Measurements from ENCODE around the gene ERBB4.

DNA sequence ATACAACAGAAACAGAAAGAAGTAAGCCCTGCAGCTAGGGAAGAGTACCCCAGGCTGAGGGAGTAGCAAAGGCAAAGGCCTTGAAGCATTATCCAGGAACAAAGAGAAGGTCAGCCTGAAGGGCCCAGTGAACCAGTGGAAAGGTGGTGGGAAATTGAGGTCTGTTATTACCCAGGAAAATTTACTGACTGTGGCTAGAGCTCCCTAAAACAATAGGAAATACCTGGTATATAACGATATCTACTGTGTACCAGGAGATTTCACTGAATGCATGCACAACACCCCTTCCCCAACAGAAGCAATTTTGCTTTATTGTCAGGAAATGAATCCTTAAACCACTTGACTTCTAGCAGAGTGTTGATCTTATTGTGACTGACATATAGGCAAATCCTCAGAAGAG lies 365.3 kb downstream of the ERBB4 start:
- TF ChIP-seq, protein P1, sequence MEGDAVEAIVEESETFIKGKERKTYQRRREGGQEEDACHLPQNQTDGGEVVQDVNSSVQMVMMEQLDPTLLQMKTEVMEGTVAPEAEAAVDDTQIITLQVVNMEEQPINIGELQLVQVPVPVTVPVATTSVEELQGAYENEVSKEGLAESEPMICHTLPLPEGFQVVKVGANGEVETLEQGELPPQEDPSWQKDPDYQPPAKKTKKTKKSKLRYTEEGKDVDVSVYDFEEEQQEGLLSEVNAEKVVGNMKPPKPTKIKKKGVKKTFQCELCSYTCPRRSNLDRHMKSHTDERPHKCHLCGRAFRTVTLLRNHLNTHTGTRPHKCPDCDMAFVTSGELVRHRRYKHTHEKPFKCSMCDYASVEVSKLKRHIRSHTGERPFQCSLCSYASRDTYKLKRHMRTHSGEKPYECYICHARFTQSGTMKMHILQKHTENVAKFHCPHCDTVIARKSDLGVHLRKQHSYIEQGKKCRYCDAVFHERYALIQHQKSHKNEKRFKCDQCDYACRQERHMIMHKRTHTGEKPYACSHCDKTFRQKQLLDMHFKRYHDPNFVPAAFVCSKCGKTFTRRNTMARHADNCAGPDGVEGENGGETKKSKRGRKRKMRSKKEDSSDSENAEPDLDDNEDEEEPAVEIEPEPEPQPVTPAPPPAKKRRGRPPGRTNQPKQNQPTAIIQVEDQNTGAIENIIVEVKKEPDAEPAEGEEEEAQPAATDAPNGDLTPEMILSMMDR (IDR thresholded peaks at IDR 0.05; ENCODE audit: control extremely low read depth in 1 of 3, insufficient read depth in 1 of 3, low read depth in 1 of 3, low read length in 3 of 3) = no peak
- no peak for TF ChIP-seq GABPA (IDR thresholded peaks at IDR 0.05; ENCODE audit: borderline replicate concordance, insufficient read depth, low read length)
- no peak for TF ChIP-seq ZNF274 (IDR thresholded peaks at IDR 0.05; ENCODE audit: borderline replicate concordance, extremely low read depth, low read length)
- no peak for TF ChIP-seq POLR2A (IDR thresholded peaks at IDR 0.05; ENCODE audit: control extremely low read depth in 1 of 2, low read depth in 2 of 2, low read length in 2 of 2)
- TF ChIP-seq RAD21 (IDR thresholded peaks at IDR 0.05 in 1 of 2, conservative IDR thresholded peaks at IDR 0.05 in 1 of 2; ENCODE audit: low read depth in 2 of 2, low read length in 2 of 2) = no peak
- no peak for TF ChIP-seq JUND (IDR thresholded peaks at IDR 0.05; ENCODE audit: low read length)
- TF ChIP-seq, protein P2, sequence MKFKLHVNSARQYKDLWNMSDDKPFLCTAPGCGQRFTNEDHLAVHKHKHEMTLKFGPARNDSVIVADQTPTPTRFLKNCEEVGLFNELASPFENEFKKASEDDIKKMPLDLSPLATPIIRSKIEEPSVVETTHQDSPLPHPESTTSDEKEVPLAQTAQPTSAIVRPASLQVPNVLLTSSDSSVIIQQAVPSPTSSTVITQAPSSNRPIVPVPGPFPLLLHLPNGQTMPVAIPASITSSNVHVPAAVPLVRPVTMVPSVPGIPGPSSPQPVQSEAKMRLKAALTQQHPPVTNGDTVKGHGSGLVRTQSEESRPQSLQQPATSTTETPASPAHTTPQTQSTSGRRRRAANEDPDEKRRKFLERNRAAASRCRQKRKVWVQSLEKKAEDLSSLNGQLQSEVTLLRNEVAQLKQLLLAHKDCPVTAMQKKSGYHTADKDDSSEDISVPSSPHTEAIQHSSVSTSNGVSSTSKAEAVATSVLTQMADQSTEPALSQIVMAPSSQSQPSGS (IDR thresholded peaks at IDR 0.05; ENCODE audit: low read length) = no peak
